UCSD-AML1 (cell line): ENCODE data around the gene SCARB2.

Experiments used
- DNase-seq: peaks from one replicate; lab custom pipeline; 2025; ENCODE audit not compliant: unreplicated experiment; lab: John Stamatoyannopoulos, UW

Gene SCARB2

DNA sequence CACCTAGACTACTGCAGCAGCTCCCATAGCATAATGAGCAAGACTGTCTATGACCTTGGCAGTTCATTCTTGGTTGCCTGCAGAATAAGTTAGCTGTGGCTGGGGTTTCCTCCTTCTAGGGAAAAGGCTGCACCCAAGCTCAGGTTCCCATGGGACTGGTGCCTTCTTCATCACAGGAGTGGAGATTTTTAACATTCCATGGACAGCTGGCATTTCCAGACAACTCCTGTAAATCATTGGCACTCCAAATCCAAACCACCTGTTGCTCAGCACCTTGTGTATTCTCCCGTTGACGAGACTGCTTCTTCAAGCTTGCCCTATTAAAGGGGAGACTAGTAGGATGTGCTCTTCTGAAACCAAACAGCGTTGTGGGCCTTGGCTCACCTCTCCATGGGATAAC is 57.6 kb downstream of the SCARB2 start:
- DNase-seq: no peak

- no peak for DNase-seq
Measured at GRCh38 chr4:76153356-76153755, 60.3 kb downstream of the SCARB2 start.

GRCh38 chr4:76148142-76148865 is 65.3 kb downstream of the SCARB2 start, which contains the start of gene NUP54:
TSS of gene NUP54 (minus strand) at chr4:76148397. CDS start at chr4:76148374, 23 bp downstream.
- DNase-seq: peak; percentile 97

GRCh38 chr4:76147454-76148141 is 66.0 kb downstream of the SCARB2 start:
- peak; percentile 78 for DNase-seq

DNA sequence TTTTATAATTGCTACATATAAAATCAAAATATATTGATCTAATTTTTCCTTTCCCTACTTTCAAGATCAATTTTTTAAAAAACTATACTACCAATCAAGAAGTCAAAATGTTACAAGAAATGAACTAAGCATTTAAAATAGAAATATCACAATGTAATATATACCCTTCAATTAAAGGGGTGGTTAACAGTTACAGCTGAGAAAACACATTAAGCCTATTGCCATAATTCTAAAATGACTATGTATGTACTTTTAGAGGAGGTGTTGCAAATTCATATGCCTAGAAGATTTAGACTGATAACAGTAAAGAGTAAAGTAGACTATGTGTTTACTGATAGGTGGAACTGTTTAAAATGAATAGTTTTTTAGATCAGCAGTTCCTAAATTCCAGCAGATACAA is 69.1 kb downstream of the SCARB2 start:
- DNase-seq: no peak

- no peak for DNase-seq
Measured at GRCh38 chr4:76141241-76141640, 72.4 kb downstream of the SCARB2 start.

DNA sequence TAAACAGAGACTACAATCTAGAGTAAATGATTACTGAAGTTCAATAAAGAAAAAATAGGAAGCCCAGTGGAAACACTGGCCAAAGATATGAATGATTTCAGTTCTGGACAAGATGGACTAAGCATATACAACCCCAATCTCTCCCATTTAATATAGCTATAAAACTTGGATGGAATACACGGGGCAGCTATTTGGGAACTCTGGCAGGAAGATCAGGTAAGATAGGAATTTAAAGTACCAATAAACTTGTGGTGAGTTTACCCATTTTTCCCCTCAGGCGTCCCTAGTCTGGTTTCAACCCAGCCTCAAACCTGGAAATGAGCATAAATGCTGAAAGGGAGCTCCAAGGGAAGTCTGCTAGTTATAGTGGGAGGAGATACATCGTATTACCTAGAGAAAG is 85.9 kb downstream of the SCARB2 start:
- DNase-seq: no peak

DNA sequence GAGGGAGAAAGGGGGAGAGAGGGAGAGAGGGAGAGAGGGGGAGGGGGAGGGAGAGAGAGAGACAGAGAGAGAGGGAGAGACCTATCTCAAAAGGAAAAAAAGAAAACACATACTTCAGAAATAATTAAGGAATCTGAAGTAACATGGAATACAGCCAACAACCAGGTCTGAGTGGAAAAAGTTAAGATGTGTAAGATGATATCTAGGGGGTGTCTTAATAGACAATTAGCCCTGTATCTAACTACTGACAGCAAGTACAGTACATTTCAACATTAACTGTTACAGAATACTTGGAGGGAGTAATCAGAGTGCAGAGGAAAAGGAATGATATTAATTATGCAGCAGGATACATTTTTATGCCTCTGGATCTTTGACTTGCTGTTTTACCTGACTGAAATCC is 87.8 kb downstream of the SCARB2 start:
- no peak for DNase-seq

DNA sequence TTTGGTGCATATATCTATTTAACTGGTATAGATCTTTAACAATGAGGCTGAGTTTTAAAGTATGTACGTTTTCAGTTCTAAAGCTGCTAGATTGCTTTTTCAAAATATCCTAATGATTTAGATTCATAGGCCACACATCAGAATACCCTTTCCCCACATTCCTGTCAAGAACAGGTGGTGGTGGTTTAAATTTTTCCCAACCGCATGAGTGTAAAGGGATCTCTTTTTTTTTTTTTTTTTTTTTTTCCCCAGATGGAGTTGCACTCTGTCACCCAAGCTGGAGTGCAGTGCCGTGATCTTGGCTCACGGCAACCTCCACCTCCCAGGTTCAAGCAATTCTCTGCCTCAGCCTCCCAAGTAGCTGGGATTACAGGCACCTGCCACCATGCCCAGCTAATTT is 93.4 kb downstream of the SCARB2 start:
- DNase-seq: no peak

GRCh38 chr4:76117536-76117935 is 96.1 kb downstream of the SCARB2 start:
- DNase-seq: no peak

- no peak for DNase-seq
Measured at GRCh38 chr4:76116821-76117220, 96.8 kb downstream of the SCARB2 start.
